HFF-Myc (cell line): ENCODE data around the gene BRICD5.

Experiments
- DNase-seq: peaks from one replicate; pipeline ENCODE4 v3.0.0-alpha.2; 2011; ENCODE audit warnings: low read depth; ENCODE audit errors: extremely low read depth
- H3K4me3 ChIP-seq: replicated peaks from 2 replicates; pipeline ENCODE4 v1.5.1; 2011; ENCODE audit warnings: low read depth, mild to moderate bottlenecking, control low read depth, low read length
- CTCF ChIP-seq: IDR thresholded peaks from 2 replicates; pipeline ENCODE4 v1.5.1; 2012; ENCODE audit warnings: mild to moderate bottlenecking, low read depth, low read length, control low read depth; ENCODE audit errors: missing control alignments

BRICD5 gene

GRCh38 chr16:2236337-2237101 lies 25.9 kb upstream of the BRICD5 start, which contains the start of gene DNASE1L2:
DNASE1L2 (plus strand) TSS chr16:2236444; CDS start chr16:2236817, 373 bp downstream.
- no peak within 1 kb of the TSS for H3K4me3 ChIP-seq
- no peak for DNase-seq
- TF ChIP-seq CTCF, result no peak

- H3K4me3 ChIP-seq, result no peak overlapping the region
- no peak for TF ChIP-seq CTCF
- no peak for DNase-seq
Observed at GRCh38 chr16:2235695-2236336, 25.2 kb upstream of the BRICD5 start.

- TF ChIP-seq CTCF, result no peak
- H3K4me3 ChIP-seq, result no peak overlapping the region
- no peak for DNase-seq
Observed at GRCh38 chr16:2235234-2235651, 24.6 kb upstream of the BRICD5 start.

- DNase-seq, result no peak
- H3K4me3 ChIP-seq, result no peak overlapping the region
- no peak for TF ChIP-seq CTCF
Observed at GRCh38 chr16:2234813-2235170, 24.1 kb upstream of the BRICD5 start.

- no peak for DNase-seq
- no peak overlapping the region for H3K4me3 ChIP-seq
- TF ChIP-seq CTCF, result no peak
Observed at GRCh38 chr16:2233872-2234812, 23.5 kb upstream of the BRICD5 start.

- H3K4me3 ChIP-seq, result no peak overlapping the region
- no peak for TF ChIP-seq CTCF
- no peak for DNase-seq
Observed at GRCh38 chr16:2233046-2233775, 22.5 kb upstream of the BRICD5 start.
